Ascending aorta (tissue), 2 donors: ENCODE measurements around the gene EIF3L. TPM values are rescaled to one million over a fixed set of nuclear protein-coding genes. Genes with fewer than 3 reads are reported as not detected.

ENCODE experiments used
- DNase-seq, 2 donors: peaks; one replicate each; pipeline ENCODE4 v3.0.0-alpha.2; 2019; ENCODE audit warnings: low spot score in 2 of 2
- H3K27ac ChIP-seq, 2 donors: fragments of 200-600 bp; sonication (generic); one replicate each; pipeline ENCODE4 v1.5.1; 2016 to 2017; ENCODE audit warnings: mild to moderate bottlenecking in 1 of 2
- H3K27me3 ChIP-seq: fragments of 200-600 bp; sonication (generic); one replicate; pipeline ENCODE4 v1.5.1; 2017
- H3K36me3 ChIP-seq, 2 donors: fragments of 200-600 bp; sonication (generic); one replicate each; pipeline ENCODE4 v1.5.1; 2016
- H3K4me1 ChIP-seq, 2 donors: fragments of 200-600 bp; sonication (generic); one replicate each; pipeline ENCODE4 v1.5.1; 2016 to 2017; ENCODE audit warnings: mild to moderate bottlenecking in 1 of 2
- H3K4me3 ChIP-seq, 2 donors: fragments of 200-600 bp; sonication (generic); one replicate each; pipeline ENCODE4 v1.5.1; 2016 to 2017; ENCODE audit warnings: mild to moderate bottlenecking in 1 of 2
- H3K9me3 ChIP-seq, 2 donors: fragments of 200-600 bp; sonication (generic); one replicate each; pipeline ENCODE4 v1.5.1; 2016
- CTCF ChIP-seq, 3 experiments: fragments of 200-600 bp in 2 of 3; fragments of 450-650 bp in 1 of 3; sonication (generic) in 2 of 3; IDR thresholded peaks; one replicate each; pipeline ENCODE4 v1.5.1; 2016 to 2019; ENCODE audit warnings: antibody characterized with exemption in 3 of 3, mild to moderate bottlenecking in 1 of 3, moderate library complexity in 1 of 3
- intact Hi-C: fragments of 100-400 bp; cut with DNase I; formaldehyde crosslinking; loops from one replicate; pipeline ENCODE4 v1.15.1; 2023
- total RNA-seq: library from RNA; depleted of rRNA; stranded (reverse); fragments of >200 nt; gene quantifications from one replicate; pipeline ENCODE4 v1.1.0, GENCODE V29; 2016

EIF3L gene
- total RNA-seq, 1 donor from 2014 or later = 256 TPM

GRCh38 chr22:37906364-37907008 lies 57.3 kb downstream of the EIF3L start:
- H3K4me3 ChIP-seq = peak overlapping the region; percentile 85 to 100
- intact Hi-C loops = loop anchor here (1.0 to 2.0 kb wide), 3 partner anchors 27 to 62 kb away; partner anchors contain the start of genes ANKRD54, C22orf23 and POLR2F
- H3K4me1 ChIP-seq = peaks cover 7 to 29% of the 10 kb centered on the region in 2 donors
- H3K27ac ChIP-seq = peak overlapping the region; percentile 86 to 92
- no peaks in the 10 kb centered on the region for H3K9me3 ChIP-seq
- no peak for DNase-seq
- H3K36me3 ChIP-seq = no peaks in the 10 kb centered on the region
- no peaks in the 10 kb centered on the region for H3K27me3 ChIP-seq
- TF ChIP-seq CTCF (IDR thresholded peaks at IDR 0.05) = no peak

DNA sequence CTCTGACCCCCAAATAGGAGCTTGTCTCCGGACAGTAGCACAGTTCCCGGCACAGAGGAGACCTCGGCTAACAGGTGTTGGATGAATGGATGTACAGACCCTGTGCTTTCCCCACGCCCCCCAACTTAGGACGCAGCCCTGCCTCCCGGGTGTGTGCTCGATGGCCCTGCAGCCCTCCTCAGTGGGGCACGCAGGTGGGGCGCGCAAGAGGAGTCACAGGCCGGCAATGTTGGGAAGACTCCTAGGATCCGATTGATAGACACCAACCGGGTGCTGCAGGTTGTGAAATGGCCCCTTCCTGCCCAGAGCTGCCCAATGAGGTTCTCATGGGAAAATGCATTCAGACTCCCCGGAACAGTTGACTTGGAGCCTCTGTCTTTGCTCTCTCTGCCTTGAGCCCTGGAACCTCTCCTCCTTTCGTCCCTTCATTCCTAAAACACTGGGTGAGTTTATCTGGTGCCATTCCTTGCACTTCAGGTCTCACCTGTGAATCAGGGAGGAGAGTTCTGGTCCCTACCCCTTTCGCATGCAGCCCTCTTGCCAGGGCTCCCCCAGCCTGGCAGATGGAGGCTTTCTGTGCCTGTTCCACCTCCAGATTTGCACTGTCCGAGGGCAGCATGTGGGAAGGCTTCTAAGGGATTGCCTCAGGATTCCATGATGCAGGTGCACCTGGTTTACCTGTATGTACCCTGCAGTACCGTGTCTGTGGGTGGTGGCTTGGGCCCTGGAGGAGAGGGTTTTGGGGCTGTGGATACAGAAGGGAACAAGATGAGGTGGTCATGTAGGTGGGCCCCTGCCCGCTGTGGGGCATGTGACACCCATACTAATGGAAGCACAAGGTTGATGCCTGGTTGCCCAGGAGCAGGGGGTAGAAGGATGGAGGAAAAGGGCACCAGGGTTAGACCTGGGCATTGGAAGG lies 58.1 kb downstream of the EIF3L start:
- Histone ChIP-seq H3K4me1 (peaks cover 7 to 29% of the 10 kb centered on the region in 2 donors), H3K9me3 (no peaks in the 10 kb centered on the region), H3K36me3 (peaks cover 0 to 5% of the 10 kb centered on the region in 2 donors), H3K4me3 (peak overlapping the region; percentile 85 to 100), H3K27me3 (no peaks in the 10 kb centered on the region), H3K27ac (peak overlapping the region; percentile 86 to 92)
- intact Hi-C loops = loop anchor here (2.0 kb wide), 1 partner anchor 62 kb away; the partner anchor contains the start of gene ANKRD54
- DNase-seq = no peak
- TF ChIP-seq CTCF (IDR thresholded peaks at IDR 0.05) = no peak

DNA sequence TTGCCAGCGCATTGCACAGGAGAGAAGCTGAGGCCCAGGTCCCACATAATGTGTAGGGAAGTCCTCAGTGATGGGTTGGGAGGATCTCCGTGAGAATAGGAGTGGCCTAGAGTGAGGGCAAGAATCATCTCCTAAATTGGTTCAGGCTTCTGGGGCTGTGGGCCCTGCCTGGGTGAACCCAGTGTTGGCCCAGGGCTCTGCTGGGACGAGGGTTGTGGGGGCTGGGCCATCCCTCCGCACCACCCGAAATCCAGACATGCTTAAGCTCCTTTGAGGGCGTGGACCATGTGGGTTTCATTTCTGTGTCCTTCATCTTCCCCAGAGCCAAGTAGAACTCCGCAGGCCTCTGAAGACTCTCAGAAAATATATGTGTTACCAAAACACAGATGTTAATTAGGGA lies 60.5 kb downstream of the EIF3L start:
- no peak overlapping the region for H3K4me3 ChIP-seq
- H3K27ac ChIP-seq = no peak overlapping the region
- H3K36me3 ChIP-seq = peaks cover 5 to 25% of the 10 kb centered on the region in 2 donors
- intact Hi-C loops = no loop called here
- H3K9me3 ChIP-seq = no peaks in the 10 kb centered on the region
- TF ChIP-seq CTCF (IDR thresholded peaks at IDR 0.05) = no peak
- no peak for DNase-seq
- peaks cover 7 to 23% of the 10 kb centered on the region in 2 donors for H3K4me1 ChIP-seq
- H3K27me3 ChIP-seq = no peaks in the 10 kb centered on the region

DNA sequence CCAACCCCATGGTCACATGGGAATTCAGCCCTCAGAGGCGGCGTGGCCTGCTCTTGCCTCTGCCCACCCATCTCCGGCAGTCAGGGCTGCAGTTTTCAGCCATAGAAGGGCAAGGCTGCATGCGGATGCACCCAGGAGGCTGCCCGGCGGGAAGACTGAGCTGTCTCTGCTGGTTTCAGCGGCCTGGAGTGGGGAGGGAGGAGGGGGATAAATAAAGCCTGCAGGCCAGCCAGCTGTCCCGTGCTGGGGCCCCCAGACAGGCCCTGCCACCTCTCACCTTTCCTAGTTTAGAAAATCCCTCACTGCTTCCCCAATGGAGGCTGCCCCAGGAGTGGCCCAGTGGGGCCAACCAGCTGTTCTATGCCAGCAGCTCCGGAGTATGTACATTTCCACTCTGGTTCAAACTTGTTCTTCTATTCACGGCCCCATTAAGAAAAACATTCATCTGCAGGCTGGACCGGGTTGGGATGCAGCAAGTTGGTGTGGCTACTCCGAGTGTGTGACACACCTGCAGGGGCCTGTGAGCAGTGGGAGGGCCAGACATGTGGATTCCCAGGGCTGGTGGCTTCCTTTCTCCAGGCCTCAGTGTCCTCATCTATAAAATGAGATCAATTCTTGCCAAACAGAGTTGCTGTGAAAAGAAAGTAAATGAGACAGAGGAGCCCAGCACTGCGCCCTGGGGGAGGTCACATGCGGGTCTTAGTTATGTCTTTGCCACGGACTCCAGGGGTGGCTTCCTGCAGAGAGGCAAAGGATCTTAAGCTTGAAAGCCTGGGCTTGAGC lies 61.9 kb downstream of the EIF3L start:
- no peak overlapping the region for H3K4me3 ChIP-seq

More for the DNA sequence above, 61.9 kb downstream of the EIF3L start:
- no peak for TF ChIP-seq CTCF (IDR thresholded peaks at IDR 0.05)
- DNase-seq = no peak
- H3K27ac ChIP-seq = peak overlapping the region in 1 of 2 donors; percentile 10
- peaks cover 0 to 12% of the 10 kb centered on the region in 2 donors for H3K4me1 ChIP-seq
- no peaks in the 10 kb centered on the region for H3K27me3 ChIP-seq
- H3K36me3 ChIP-seq = peaks cover 5 to 29% of the 10 kb centered on the region in 2 donors
- intact Hi-C loops = no loop called here
- H3K9me3 ChIP-seq = no peaks in the 10 kb centered on the region
